HepG2 (cell line): Measurements from ENCODE around the gene ELFN1. TPM values are rescaled to one million over a fixed set of nuclear protein-coding genes. Genes with fewer than 3 reads are reported as not detected.

ENCODE experiments used
- ATAC-seq: fragments of 200-7000 bp; cut with Tn5 transposase; 3 replicates; pipeline ENCODE4 v1.9.1; 2020; ENCODE audit warnings: mild to moderate bottlenecking, moderate library complexity
- BruUV-seq: library from RNA; stranded (reverse); fragments of 400-500 nt; replicated peaks from 2 replicates; lab custom pipeline; 2021; lab: Mats Ljungman, UMichigan
- CTCF ChIA-PET: fragments of 300-600 bp; formaldehyde crosslinking; extraction: SDS; loops from one replicate; lab custom pipeline; 2021; ENCODE audit warnings: low total read pairs, inconsistent platforms, low intra/inter-chr PET ratio; lab: Yijun Ruan, JAX
- POLR2A ChIA-PET: fragments of 350-600 bp; sonication (Branson Sonifier 250); formaldehyde crosslinking; loops from one replicate; lab custom pipeline; 2020; ENCODE audit warnings: antibody characterized with exemption, inconsistent platforms; lab: Yijun Ruan, JAX
- DNase-seq: peaks from one replicate; pipeline ENCODE4 v3.0.0-alpha.2; 2015; ENCODE audit warnings: low spot score
- FAIRE-seq: peaks from 3 replicates; lab custom pipeline; 2011; peaks lifted over from hg19 to GRCh38; lab: Jason Lieb, UNC
- H2AFZ ChIP-seq: one replicate; pipeline ENCODE4 v1.6.1; 2011; ENCODE audit warnings: low read length, inconsistent platforms
- H3K27ac ChIP-seq: fragments of 300-600 bp; 3 replicates; pipeline ENCODE4 v1.8.0; 2011; ENCODE audit warnings: mixed run types, mild to moderate bottlenecking, mixed read lengths, low read length, inconsistent platforms; ENCODE audit not compliant: insufficient read depth; ENCODE audit errors: extremely low read length
- H3K27me3 ChIP-seq, 2 experiments: fragments of 200-600 bp in 1 of 2; 2 replicates in 1 of 2; 3 replicates in 1 of 2; pipeline versions ENCODE4 v1.6.0 to v1.8.0; 2011; ENCODE audit warnings: low read length in 2 of 2, mild to moderate bottlenecking in 2 of 2, moderate library complexity in 2 of 2, inconsistent platforms in 1 of 2; ENCODE audit not compliant: insufficient read depth in 2 of 2, control insufficient read depth in 1 of 2
- H3K36me3 ChIP-seq, 2 experiments: fragments of 200-600 bp in 1 of 2; replicated peaks in 1 of 2; 2 replicates in 1 of 2; 3 replicates in 1 of 2; pipeline versions ENCODE4 v1.5.1 to v1.8.0; 2011; ENCODE audit warnings: low read length in 2 of 2, inconsistent platforms in 1 of 2; ENCODE audit not compliant: insufficient read depth in 2 of 2, control insufficient read depth in 1 of 2
- H3K4me1 ChIP-seq: 2 replicates; pipeline ENCODE4 v1.5.1; 2012; ENCODE audit warnings: low read length, inconsistent platforms; ENCODE audit not compliant: insufficient read depth
- H3K4me2 ChIP-seq: 2 replicates; pipeline ENCODE4 v1.6.0; 2011; ENCODE audit warnings: low read depth, low read length, inconsistent platforms
- H3K4me3 ChIP-seq, 3 experiments: fragments of 200-600 bp in 1 of 3; sonication (generic), shearing (Covaris generic) in 1 of 3; replicated peaks in 1 of 3; 2 replicates each; pipeline ENCODE4 v1.5.1; 2011 to 2016; ENCODE audit warnings: low read length in 3 of 3, inconsistent platforms in 2 of 3, low read depth in 2 of 3, mild to moderate bottlenecking in 2 of 3, control low read depth in 1 of 3, mixed read lengths in 1 of 3; ENCODE audit not compliant: insufficient read depth in 1 of 3
- H3K79me2 ChIP-seq: one replicate; pipeline ENCODE4 v1.6.1; 2011; ENCODE audit warnings: low read length, inconsistent platforms; ENCODE audit not compliant: insufficient read depth
- H3K9ac ChIP-seq: 2 replicates; pipeline ENCODE4 v1.6.0; 2011; ENCODE audit warnings: mild to moderate bottlenecking, low read depth, low read length, inconsistent platforms; ENCODE audit not compliant: insufficient read depth
- H3K9me3 ChIP-seq: 2 replicates; pipeline ENCODE4 v1.5.1; 2012; ENCODE audit warnings: mild to moderate bottlenecking, low read length
- H4K20me1 ChIP-seq: 2 replicates; pipeline ENCODE4 v1.6.0; 2011; ENCODE audit warnings: inconsistent platforms, mild to moderate bottlenecking, low read length, moderate library complexity; ENCODE audit not compliant: insufficient read depth
- ELF1 ChIP-seq: sonication (generic); formaldehyde crosslinking; IDR thresholded peaks from 2 replicates; pipeline ENCODE4 v1.4.0; 2020; ENCODE audit warnings: missing genetic modification reagents
- ELF3 ChIP-seq: IDR thresholded peaks from 2 replicates; pipeline ENCODE4 v1.6.1; 2016; ENCODE audit warnings: missing genetic modification reagents, missing compliant biosample characterization
- MATR3 ChIP-seq: sonication (generic); formaldehyde crosslinking; IDR thresholded peaks from 2 replicates; pipeline ENCODE4 v1.4.0; 2020; ENCODE audit warnings: missing genetic modification reagents
- NR2F2 ChIP-seq: IDR thresholded peaks from 2 replicates; pipeline ENCODE4 v1.6.1; 2012; ENCODE audit warnings: low read depth, inconsistent platforms, borderline replicate concordance
- STAG1 ChIP-seq: sonication (generic); formaldehyde crosslinking; IDR thresholded peaks from 2 replicates; pipeline ENCODE4 v1.4.0; 2020; ENCODE audit warnings: missing genetic modification reagents
- TFDP2 ChIP-seq: sonication (generic); formaldehyde crosslinking; IDR thresholded peaks from 2 replicates; pipeline ENCODE4 v1.4.0; 2020; ENCODE audit warnings: missing genetic modification reagents
- ZBTB1 ChIP-seq: sonication (generic); formaldehyde crosslinking; IDR thresholded peaks from 2 replicates; pipeline ENCODE4 v1.4.0; 2020; ENCODE audit warnings: missing genetic modification reagents, borderline replicate concordance
- ZNF18 ChIP-seq: sonication (generic); formaldehyde crosslinking; IDR thresholded peaks from 2 replicates; pipeline ENCODE4 v1.8.0; 2022; ENCODE audit warnings: mild to moderate bottlenecking, missing genetic modification reagents; ENCODE audit not compliant: insufficient replicate concordance
- ZNF260 ChIP-seq: sonication (generic); formaldehyde crosslinking; IDR thresholded peaks from 2 replicates; pipeline ENCODE4 v1.4.0; 2020; ENCODE audit warnings: missing genetic modification reagents, low read depth, mild to moderate bottlenecking, borderline replicate concordance
- ZNF329 ChIP-seq: sonication (generic); formaldehyde crosslinking; IDR thresholded peaks from 2 replicates; pipeline ENCODE4 v1.9.0; 2021; ENCODE audit warnings: low read depth, mild to moderate bottlenecking, missing genetic modification reagents
- ZNF567 ChIP-seq: sonication (generic); formaldehyde crosslinking; IDR thresholded peaks from 2 replicates; pipeline ENCODE4 v1.8.1; 2023; ENCODE audit warnings: mild to moderate bottlenecking, missing genetic modification reagents, borderline replicate concordance
- WGBS: methylation state at CpG from one replicate; pipeline ENCODE4 v1.1.6; 2017; ENCODE audit warnings: low lambda C conversion rate; 5-methylcytosine and 5-hydroxymethylcytosine counted together
- in situ Hi-C: cut with HindIII; loops from 2 replicates; pipeline ENCODE4 v1.10.0; 2017; ENCODE audit warnings: low pct_unique_long_range_greater_than_20kb; ENCODE audit not compliant: extremely low pct_ligation_motif_present
- intact Hi-C: fragments of 100-400 bp; cut with micrococcal nuclease; formaldehyde crosslinking; loops from one replicate; pipeline ENCODE4 v1.10.0; 2022; ENCODE audit not compliant: unreplicated experiment
- polyA plus RNA-seq, 8 experiments: library from polyadenylated mRNA; depleted of rRNA in 3 of 8; stranded (reverse) in 7 of 8; unstranded in 1 of 8; fragments of >200 nt; fragmentation: Illumina TruSeq in 4 of 8; extraction: Trizol in 4 of 8; gene quantifications; 2 replicates each; pipeline versions ENCODE4 v1.2.1 to v1.2.3, GENCODE V29; 2011 to 2016; ENCODE audit warnings: low read depth in 4 of 8, missing spikeins in 1 of 8, mixed read lengths in 1 of 8; ENCODE audit not compliant: insufficient read depth in 1 of 8
- total RNA-seq, 5 experiments: library from RNA; depleted of rRNA; stranded (reverse); fragments of >200 nt; fragmentation: Illumina TruSeq; extraction: Trizol; gene quantifications; 2 replicates each; pipeline ENCODE4 v1.2.3, GENCODE V29; 2016; ENCODE audit warnings: low read depth in 1 of 5
- TF ChIP-seq, protein P1 (sequence below): sonication (generic); formaldehyde crosslinking; IDR thresholded peaks from 2 replicates; pipeline ENCODE4 v1.9.0; 2021; ENCODE audit warnings: missing genetic modification reagents, mild to moderate bottlenecking, borderline replicate concordance
- TF ChIP-seq, protein P2 (sequence below): sonication (generic); formaldehyde crosslinking; IDR thresholded peaks from 2 replicates; pipeline ENCODE4 v1.8.1; 2022; ENCODE audit warnings: low read depth, mild to moderate bottlenecking, missing genetic modification reagents
- TF ChIP-seq, protein P3 (sequence below): sonication (generic); formaldehyde crosslinking; IDR thresholded peaks from 2 replicates; pipeline ENCODE4 v1.4.0; 2020; ENCODE audit warnings: missing genetic modification reagents

The ELFN1 gene
- total and polyA plus RNA-seq, 2 of the 13 experiments (the other 11 are each of a cell fraction or from before 2014, with no cell fraction given), result 0.13 to 0.18 TPM

GRCh38 chr7:1708596-1709251 lies 38.6 kb downstream of the ELFN1 start (continued):
- no peak for TF ChIP-seq TFDP2 (CRISPR knock-in tag)
- no peak for TF ChIP-seq ZBTB1 (CRISPR knock-in tag)
- no peak for TF ChIP-seq STAG1 (CRISPR knock-in tag)
- no peak for TF ChIP-seq ZNF18
- TF ChIP-seq, protein P1, sequence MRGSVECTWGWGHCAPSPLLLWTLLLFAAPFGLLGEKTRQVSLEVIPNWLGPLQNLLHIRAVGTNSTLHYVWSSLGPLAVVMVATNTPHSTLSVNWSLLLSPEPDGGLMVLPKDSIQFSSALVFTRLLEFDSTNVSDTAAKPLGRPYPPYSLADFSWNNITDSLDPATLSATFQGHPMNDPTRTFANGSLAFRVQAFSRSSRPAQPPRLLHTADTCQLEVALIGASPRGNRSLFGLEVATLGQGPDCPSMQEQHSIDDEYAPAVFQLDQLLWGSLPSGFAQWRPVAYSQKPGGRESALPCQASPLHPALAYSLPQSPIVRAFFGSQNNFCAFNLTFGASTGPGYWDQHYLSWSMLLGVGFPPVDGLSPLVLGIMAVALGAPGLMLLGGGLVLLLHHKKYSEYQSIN, result no peak
- no peak for TF ChIP-seq MATR3 (CRISPR knock-in tag)
- TF ChIP-seq ELF1 (CRISPR knock-in tag), result no peak
- TF ChIP-seq ZNF567 (CRISPR knock-in tag), result no peak

DNA sequence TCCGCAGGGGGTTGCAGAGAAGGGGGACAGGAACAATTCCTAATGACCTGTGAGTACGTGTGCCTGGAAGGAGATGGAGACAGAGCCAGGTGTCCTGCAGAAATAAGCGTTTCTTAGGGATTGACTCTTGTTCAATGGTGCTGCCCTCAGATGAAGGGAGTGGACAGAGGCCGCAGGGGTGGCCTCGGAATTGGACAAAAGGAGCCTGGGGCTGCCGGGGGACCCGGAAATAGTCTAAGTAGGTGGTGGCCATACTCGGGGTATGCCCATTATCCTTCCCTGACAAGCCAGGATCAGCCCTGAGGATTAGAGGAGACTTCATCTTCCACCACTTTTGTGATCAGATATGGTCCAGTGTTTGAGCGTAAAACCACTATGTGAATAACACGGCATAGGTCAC lies 39.2 kb downstream of the ELFN1 start:
- no peak overlapping the region for H3K4me3 ChIP-seq
- ChIA-PET CTCF (interaction anchor here (1.4 kb wide), 1 partner anchor 50 kb away, joined by 4 read pairs; no protein-coding TSS in a partner anchor), POLR2A (no interaction called here)
- no peak overlapping the region for H3K4me2 ChIP-seq
- no peak for DNase-seq
- no peak overlapping the region for H3K27ac ChIP-seq
- peaks cover 31% of the 10 kb centered on the region for H3K4me1 ChIP-seq
- H4K20me1 ChIP-seq, result no peaks in the 10 kb centered on the region
- H3K36me3 ChIP-seq, result no peaks in the 10 kb centered on the region
- no peaks in the 10 kb centered on the region; a peak in 1 of 5 replicates for H3K27me3 ChIP-seq
- no peaks in the 10 kb centered on the region for H3K79me2 ChIP-seq
- BruUV-seq, result no TSS peak
- peaks cover 12% of the 10 kb centered on the region for H3K9me3 ChIP-seq
- no peak overlapping the region for H2AFZ ChIP-seq
- no peak for ATAC-seq
- intact Hi-C loops (no loop called here), in situ Hi-C loops (no loop called here)
- no peak overlapping the region for H3K9ac ChIP-seq
- FAIRE-seq, result no peak
- 80% methylated on average over 10 of the region's 10 CpGs for WGBS
- TF ChIP-seq NR2F2, result no peak
- TF ChIP-seq, protein P2, sequence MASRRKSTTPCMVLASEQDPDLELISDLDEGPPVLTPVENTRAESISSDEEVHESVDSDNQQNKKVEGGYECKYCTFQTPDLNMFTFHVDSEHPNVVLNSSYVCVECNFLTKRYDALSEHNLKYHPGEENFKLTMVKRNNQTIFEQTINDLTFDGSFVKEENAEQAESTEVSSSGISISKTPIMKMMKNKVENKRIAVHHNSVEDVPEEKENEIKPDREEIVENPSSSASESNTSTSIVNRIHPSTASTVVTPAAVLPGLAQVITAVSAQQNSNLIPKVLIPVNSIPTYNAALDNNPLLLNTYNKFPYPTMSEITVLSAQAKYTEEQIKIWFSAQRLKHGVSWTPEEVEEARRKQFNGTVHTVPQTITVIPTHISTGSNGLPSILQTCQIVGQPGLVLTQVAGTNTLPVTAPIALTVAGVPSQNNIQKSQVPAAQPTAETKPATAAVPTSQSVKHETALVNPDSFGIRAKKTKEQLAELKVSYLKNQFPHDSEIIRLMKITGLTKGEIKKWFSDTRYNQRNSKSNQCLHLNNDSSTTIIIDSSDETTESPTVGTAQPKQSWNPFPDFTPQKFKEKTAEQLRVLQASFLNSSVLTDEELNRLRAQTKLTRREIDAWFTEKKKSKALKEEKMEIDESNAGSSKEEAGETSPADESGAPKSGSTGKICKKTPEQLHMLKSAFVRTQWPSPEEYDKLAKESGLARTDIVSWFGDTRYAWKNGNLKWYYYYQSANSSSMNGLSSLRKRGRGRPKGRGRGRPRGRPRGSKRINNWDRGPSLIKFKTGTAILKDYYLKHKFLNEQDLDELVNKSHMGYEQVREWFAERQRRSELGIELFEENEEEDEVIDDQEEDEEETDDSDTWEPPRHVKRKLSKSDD (CRISPR knock-in tag), result no peak
- TF ChIP-seq, protein P3, sequence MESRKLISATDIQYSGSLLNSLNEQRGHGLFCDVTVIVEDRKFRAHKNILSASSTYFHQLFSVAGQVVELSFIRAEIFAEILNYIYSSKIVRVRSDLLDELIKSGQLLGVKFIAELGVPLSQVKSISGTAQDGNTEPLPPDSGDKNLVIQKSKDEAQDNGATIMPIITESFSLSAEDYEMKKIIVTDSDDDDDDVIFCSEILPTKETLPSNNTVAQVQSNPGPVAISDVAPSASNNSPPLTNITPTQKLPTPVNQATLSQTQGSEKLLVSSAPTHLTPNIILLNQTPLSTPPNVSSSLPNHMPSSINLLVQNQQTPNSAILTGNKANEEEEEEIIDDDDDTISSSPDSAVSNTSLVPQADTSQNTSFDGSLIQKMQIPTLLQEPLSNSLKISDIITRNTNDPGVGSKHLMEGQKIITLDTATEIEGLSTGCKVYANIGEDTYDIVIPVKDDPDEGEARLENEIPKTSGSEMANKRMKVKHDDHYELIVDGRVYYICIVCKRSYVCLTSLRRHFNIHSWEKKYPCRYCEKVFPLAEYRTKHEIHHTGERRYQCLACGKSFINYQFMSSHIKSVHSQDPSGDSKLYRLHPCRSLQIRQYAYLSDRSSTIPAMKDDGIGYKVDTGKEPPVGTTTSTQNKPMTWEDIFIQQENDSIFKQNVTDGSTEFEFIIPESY (CRISPR knock-in tag), result no peak
- no peak for TF ChIP-seq ZNF329 (CRISPR knock-in tag)
- TF ChIP-seq ELF3 (CRISPR knock-in tag), result no peak
- TF ChIP-seq ZNF260 (CRISPR knock-in tag), result no peak
